ENCODE results near the gene PTPN1. TPM values are rescaled to one million over a fixed set of nuclear protein-coding genes. Genes with fewer than 3 reads are reported as not detected.

The PTPN1 gene
- total RNA-seq, 1 donor from 2014 or later: 38.1 TPM

DNA sequence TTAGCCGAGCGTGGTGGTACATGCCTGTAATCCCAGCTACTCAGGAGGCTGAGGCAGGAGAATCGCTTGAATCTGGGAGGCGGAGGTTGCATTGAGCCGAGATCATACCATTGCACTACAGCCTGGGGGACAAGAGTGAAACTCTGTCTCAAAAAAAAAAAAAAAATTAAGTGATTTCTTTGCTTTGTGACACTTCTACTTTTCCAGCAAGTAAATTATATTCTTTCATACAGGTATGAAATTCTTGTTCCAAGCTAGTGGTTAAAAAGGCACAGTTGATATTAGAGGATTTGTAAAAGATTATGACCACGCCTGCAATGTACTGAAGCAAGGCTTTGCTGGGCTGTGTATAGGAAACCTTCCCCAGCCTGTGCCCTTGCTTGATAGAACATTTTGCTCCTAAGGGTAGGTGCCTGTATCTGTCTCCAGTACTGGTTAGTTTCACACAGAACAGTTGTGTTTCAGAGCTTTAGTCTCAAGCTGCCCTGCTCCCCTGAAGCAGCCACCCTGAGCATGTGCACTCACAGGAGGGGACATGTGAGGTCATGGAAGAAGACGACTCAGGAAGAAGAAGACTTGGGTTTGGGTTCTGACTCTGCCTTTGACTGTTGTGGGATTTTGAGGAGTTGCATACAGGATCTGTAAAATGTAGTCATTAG, 10.2 kb downstream of the PTPN1 start:
- Histone ChIP-seq H3K9me3 (ENCODE audit: low read depth) (no peaks in the 10 kb centered on the region), H3F3A (ENCODE audit: low read depth) (no peaks in the 10 kb centered on the region), H3K4me2 (no peak overlapping the region), H3K9ac (no peak overlapping the region), H3K79me2 (ENCODE audit: low read depth) (peaks cover 99% of the 10 kb centered on the region), H3K36me3 (no peaks in the 10 kb centered on the region), H3K4me3 (no peak overlapping the region), H3K27ac (no peak overlapping the region), H4K20me1 (ENCODE audit: low read depth) (peaks cover 48% of the 10 kb centered on the region), H3K4me1 (peaks cover 7% of the 10 kb centered on the region), H2AFZ (replicated peaks) (no peak overlapping the region), H3K27me3 (no peaks in the 10 kb centered on the region)
- no peaks in the 10 kb centered on the region for H3K27me3 Mint-ChIP-seq (ENCODE audit: insufficient read depth, low read depth)
- TF ChIP-seq EZH2phosphoT487 (IDR thresholded peaks at IDR 0.05) (no peak), EZH2 (IDR thresholded peaks at IDR 0.05) (no peak), CTCF (IDR thresholded peaks at IDR 0.05) (no peak)
- no peaks in the 10 kb centered on the region for H3K9me3 Mint-ChIP-seq
- H3K27ac Mint-ChIP-seq: peak overlapping the region; percentile 9
- no peak for DNase-seq (ENCODE audit: low spot score)
- no peak overlapping the region for H3K4me3 Mint-ChIP-seq
- H3K36me3 Mint-ChIP-seq: peaks cover 2% of the 10 kb centered on the region
- peaks cover 15% of the 10 kb centered on the region for H3K4me1 Mint-ChIP-seq

DNA sequence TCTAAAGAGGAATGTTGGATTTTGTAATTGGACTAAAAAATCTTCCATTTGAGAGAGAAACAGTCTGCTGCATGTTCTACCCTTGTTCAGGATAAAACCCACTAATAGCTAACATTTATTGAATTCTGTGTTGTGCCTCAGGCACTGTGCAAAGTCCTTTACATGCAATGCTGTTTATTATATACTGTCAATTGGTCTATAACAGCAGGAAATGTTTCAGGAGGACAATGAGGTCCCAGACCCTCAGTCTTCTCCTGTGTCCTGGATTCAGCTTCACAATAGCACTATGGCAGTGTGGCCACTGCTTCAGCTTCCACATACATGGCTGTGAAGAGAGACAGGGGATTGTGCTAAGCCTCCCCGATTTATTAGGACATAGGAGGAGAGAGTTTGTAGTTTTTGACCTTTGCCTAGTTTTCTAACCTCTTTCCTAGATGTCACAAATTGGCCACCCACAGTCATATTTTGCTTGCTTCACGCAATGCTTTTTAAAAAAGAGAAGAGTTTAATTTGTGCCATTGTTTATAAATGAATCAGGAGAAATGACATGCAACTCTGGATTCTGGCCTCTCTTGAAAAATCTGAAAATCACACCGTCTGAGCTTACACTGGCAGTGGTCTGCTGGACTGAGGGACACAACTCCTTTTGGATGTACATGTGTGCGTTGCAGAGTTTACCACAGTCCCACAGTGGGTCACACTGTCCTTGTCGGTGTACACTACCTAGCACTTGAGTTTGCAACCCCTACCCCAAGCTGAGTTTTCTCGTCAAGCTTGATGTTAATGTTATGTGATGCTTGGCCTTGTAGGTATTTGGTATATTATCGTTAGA, 11.3 kb downstream of the PTPN1 start:
- Histone ChIP-seq H3K4me3 (no peak overlapping the region), H4K20me1 (ENCODE audit: low read depth) (peaks cover 53% of the 10 kb centered on the region), H3K9me3 (ENCODE audit: low read depth) (no peaks in the 10 kb centered on the region), H3K36me3 (no peaks in the 10 kb centered on the region), H3K4me1 (peaks cover 11% of the 10 kb centered on the region), H2AFZ (replicated peaks) (no peak overlapping the region), H3K79me2 (ENCODE audit: low read depth) (peaks cover 99% of the 10 kb centered on the region), H3K27ac (no peak overlapping the region), H3F3A (ENCODE audit: low read depth) (no peaks in the 10 kb centered on the region), H3K27me3 (no peaks in the 10 kb centered on the region), H3K4me2 (no peak overlapping the region), H3K9ac (no peak overlapping the region)
- Mint-ChIP-seq H3K27me3 (ENCODE audit: insufficient read depth, low read depth) (no peaks in the 10 kb centered on the region), H3K4me3 (no peak overlapping the region), H3K27ac (no peak overlapping the region), H3K36me3 (peaks cover 2% of the 10 kb centered on the region), H3K4me1 (peaks cover 15% of the 10 kb centered on the region), H3K9me3 (no peaks in the 10 kb centered on the region)
- DNase-seq (ENCODE audit: low spot score): no peak
- TF ChIP-seq CTCF (IDR thresholded peaks at IDR 0.05) (no peak), EZH2phosphoT487 (IDR thresholded peaks at IDR 0.05) (no peak), EZH2 (IDR thresholded peaks at IDR 0.05) (no peak)

- no peak overlapping the region for H3K4me3 ChIP-seq
- no peak overlapping the region for H3K27ac ChIP-seq
- H3K9me3 ChIP-seq (ENCODE audit: low read depth): no peaks in the 10 kb centered on the region
- H2AFZ ChIP-seq (replicated peaks): no peak overlapping the region
- H3K36me3 Mint-ChIP-seq: peaks cover 2% of the 10 kb centered on the region
- H3K27ac Mint-ChIP-seq: no peak overlapping the region
- DNase-seq (ENCODE audit: low spot score): no peak
- H3K79me2 ChIP-seq (ENCODE audit: low read depth): peaks cover 95% of the 10 kb centered on the region
- H3K36me3 ChIP-seq: no peaks in the 10 kb centered on the region
- H3K4me2 ChIP-seq: no peak overlapping the region
- H3K9ac ChIP-seq: no peak overlapping the region
- TF ChIP-seq EZH2 (IDR thresholded peaks at IDR 0.05): no peak
- TF ChIP-seq CTCF (IDR thresholded peaks at IDR 0.05): no peak
- no peak for TF ChIP-seq EZH2phosphoT487 (IDR thresholded peaks at IDR 0.05)
- no peaks in the 10 kb centered on the region for H3K9me3 Mint-ChIP-seq
- H3K27me3 ChIP-seq: no peaks in the 10 kb centered on the region
- H3F3A ChIP-seq (ENCODE audit: low read depth): no peaks in the 10 kb centered on the region
- no peaks in the 10 kb centered on the region for H3K27me3 Mint-ChIP-seq (ENCODE audit: insufficient read depth, low read depth)
- peaks cover 13% of the 10 kb centered on the region for H3K4me1 ChIP-seq
- peaks cover 15% of the 10 kb centered on the region for H3K4me1 Mint-ChIP-seq
- no peak overlapping the region for H3K4me3 Mint-ChIP-seq
- peaks cover 53% of the 10 kb centered on the region for H4K20me1 ChIP-seq (ENCODE audit: low read depth)
Observed at GRCh38 chr20:50522053-50522674, 12.0 kb downstream of the PTPN1 start.

All from neural progenitor cell (in vitro differentiated cells).